ENCODE results near the gene ANKRD53. TPM values are rescaled to one million over a fixed set of nuclear protein-coding genes. Genes with fewer than 3 reads are reported as not detected.

The ANKRD53 gene
- total and polyA plus RNA-seq, 8 donors, result 0.52 to 4.7 (median 3.0) TPM

- no peak overlapping the region for H3K4me3 ChIP-seq
- intact Hi-C loops (cut with DNase I), result no loop called here
- peaks cover 0 to 13% of the 10 kb centered on the region in 2 donors for H3K27me3 ChIP-seq
- H3K4me1 ChIP-seq, result peaks cover 4 to 29% of the 10 kb centered on the region in 2 donors
- peaks cover 0 to 26% of the 10 kb centered on the region in 2 donors for H3K36me3 ChIP-seq
- no peak for TF ChIP-seq CTCF (IDR thresholded peaks at IDR 0.05)
- ATAC-seq (no peak), DNase-seq (no peak)
- H3K27ac ChIP-seq, result no peak overlapping the region
- no peaks in the 10 kb centered on the region for H3K9me3 ChIP-seq
These were observed 4.5 kb downstream of the ANKRD53 start for GRCh38 chr2:70982971-70983370.

GRCh38 chr2:70983506-70984227 is 5.2 kb downstream of the ANKRD53 start:
- intact Hi-C loops (cut with DNase I), result no loop called here
- H3K27me3 ChIP-seq, result peaks cover 0 to 6% of the 10 kb centered on the region in 2 donors
- DNase-seq (no peak), ATAC-seq (no peak)
- peaks cover 0 to 22% of the 10 kb centered on the region in 2 donors for H3K4me1 ChIP-seq
- H3K27ac ChIP-seq, result no peak overlapping the region
- peaks cover 0 to 33% of the 10 kb centered on the region in 2 donors for H3K36me3 ChIP-seq
- TF ChIP-seq CTCF (IDR thresholded peaks at IDR 0.05), result no peak
- no peak overlapping the region for H3K4me3 ChIP-seq
- H3K9me3 ChIP-seq, result no peaks in the 10 kb centered on the region

- H3K4me3 ChIP-seq, result no peak overlapping the region
- intact Hi-C loops (cut with DNase I), result no loop called here
- H3K36me3 ChIP-seq, result peaks cover 0 to 38% of the 10 kb centered on the region in 2 donors
- peaks cover 0 to 1% of the 10 kb centered on the region in 2 donors for H3K27me3 ChIP-seq
- H3K27ac ChIP-seq, result no peak overlapping the region
- ATAC-seq (no peak), DNase-seq (no peak)
- TF ChIP-seq CTCF (IDR thresholded peaks at IDR 0.05), result no peak
- no peaks in the 10 kb centered on the region for H3K9me3 ChIP-seq
- peaks cover 0 to 17% of the 10 kb centered on the region in 2 donors for H3K4me1 ChIP-seq
These were observed 5.8 kb downstream of the ANKRD53 start for GRCh38 chr2:70984228-70984575.

- peak; percentile 69 to 80 for TF ChIP-seq CTCF (IDR thresholded peaks at IDR 0.05)
- ATAC-seq (peak; percentile 92), DNase-seq (peak; percentile 18 to 95 (median 49))
- H3K4me1 ChIP-seq, result peaks cover 0 to 17% of the 10 kb centered on the region in 2 donors
- H3K27ac ChIP-seq, result no peak overlapping the region
- no peaks in the 10 kb centered on the region for H3K9me3 ChIP-seq
- no peaks in the 10 kb centered on the region for H3K27me3 ChIP-seq
- no peak overlapping the region for H3K4me3 ChIP-seq
- H3K36me3 ChIP-seq, result peaks cover 0 to 44% of the 10 kb centered on the region in 2 donors
- intact Hi-C loops (cut with DNase I), result no loop called here
These were observed 6.3 kb downstream of the ANKRD53 start for GRCh38 chr2:70984576-70985282.

- H3K27ac ChIP-seq, result no peak overlapping the region
- intact Hi-C loops (cut with DNase I), result no loop called here
- H3K4me3 ChIP-seq, result no peak overlapping the region
- no peaks in the 10 kb centered on the region for H3K9me3 ChIP-seq
- H3K4me1 ChIP-seq, result peaks cover 0 to 17% of the 10 kb centered on the region in 2 donors
- TF ChIP-seq CTCF (IDR thresholded peaks at IDR 0.05), result no peak
- DNase-seq (no peak), ATAC-seq (no peak)
- H3K27me3 ChIP-seq, result no peaks in the 10 kb centered on the region
- H3K36me3 ChIP-seq, result peaks cover 0 to 49% of the 10 kb centered on the region in 2 donors
These were observed 6.9 kb downstream of the ANKRD53 start for GRCh38 chr2:70985283-70985688.

All from left lung (tissue), 10 donors.